GM12878 (cell line): Measurements from ENCODE around the gene PHKB.

Source experiments
- ASH2L ChIP-seq: fragments of 300-600, 200-600 bp; sonication (generic); IDR thresholded peaks from 2 replicates; pipeline ENCODE4 v1.6.1; 2017; ENCODE audit warnings: low read depth, mild to moderate bottlenecking, borderline replicate concordance
- ATF3 ChIP-seq: IDR thresholded peaks from 2 replicates; pipeline ENCODE4 v1.6.1; 2011; ENCODE audit warnings: low read depth, mild to moderate bottlenecking, low read length, moderate library complexity, borderline replicate concordance; ENCODE audit errors: extremely low read depth
- CTCF ChIP-seq, 3 experiments: IDR thresholded peaks in 2 of 3; conservative IDR thresholded peaks in 1 of 3; 2 replicates each; pipeline ENCODE4 v1.5.1; 2011; ENCODE audit warnings: low read depth in 3 of 3, low read length in 3 of 3, mild to moderate bottlenecking in 3 of 3, control low read depth in 2 of 3, moderate library complexity in 2 of 3, inconsistent platforms in 1 of 3, mixed read lengths in 1 of 3; ENCODE audit not compliant: control insufficient read depth in 2 of 3, insufficient read depth in 1 of 3; ENCODE audit errors: extremely low read depth in 1 of 3
- ETV6 ChIP-seq, 2 experiments: fragments of 450-650 bp in 1 of 2; IDR thresholded peaks in 1 of 2; conservative IDR thresholded peaks in 1 of 2; 2 replicates each; pipeline ENCODE4 v1.6.1; 2014; ENCODE audit warnings: antibody characterized with exemption in 1 of 2, borderline replicate concordance in 1 of 2, low read depth in 1 of 2, mild to moderate bottlenecking in 1 of 2, moderate library complexity in 1 of 2
- FOXK2 ChIP-seq: fragments of 450-650 bp; IDR thresholded peaks from 2 replicates; pipeline ENCODE4 v1.6.1; 2017; ENCODE audit warnings: mild to moderate bottlenecking, moderate library complexity
- POLR2A ChIP-seq: IDR thresholded peaks from 2 replicates; pipeline ENCODE4 v1.6.1; 2011; ENCODE audit warnings: low read depth, mild to moderate bottlenecking, low read length
- SMC3 ChIP-seq: IDR thresholded peaks from 2 replicates; pipeline ENCODE4 v1.6.1; 2011; ENCODE audit warnings: low read length, improper control_type of control experiment, borderline replicate concordance
- ZZZ3 ChIP-seq: IDR thresholded peaks from 2 replicates; pipeline ENCODE4 v1.6.1; 2011; ENCODE audit warnings: low read depth; ENCODE audit not compliant: control insufficient read depth, insufficient read length
- TF ChIP-seq, protein P1 (sequence below): IDR thresholded peaks from 2 replicates; pipeline ENCODE4 v1.6.1; 2012; ENCODE audit warnings: low read depth, low read length, improper control_type of control experiment

DNA sequence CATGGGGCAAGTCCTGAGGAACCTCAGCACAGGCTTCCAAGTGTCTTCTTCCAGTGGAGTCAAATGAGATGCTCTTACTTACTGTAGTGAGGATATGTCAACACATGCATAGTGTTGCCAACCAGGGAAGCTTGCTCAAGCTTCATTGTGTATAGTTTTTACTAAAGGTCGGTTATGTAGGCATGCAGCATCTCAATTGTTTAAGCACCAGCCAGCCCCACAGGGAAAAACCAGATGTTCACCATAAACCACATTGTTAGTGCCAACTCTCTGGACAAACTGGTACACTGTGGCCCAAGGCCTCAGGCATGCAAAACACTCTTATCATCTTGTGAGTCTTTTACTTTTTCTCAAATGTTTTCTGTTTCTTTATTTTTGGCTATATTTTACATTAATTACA, 152.1 kb downstream of the PHKB start:
- TF ChIP-seq CTCF (IDR thresholded peaks at IDR 0.05 in 2 of 3, conservative IDR thresholded peaks at IDR 0.05 in 1 of 3; ENCODE audit: control insufficient read depth in 2 of 3, extremely low read depth in 1 of 3, insufficient read depth in 1 of 3, low read depth in 3 of 3, low read length in 3 of 3) (no peak), FOXK2 (no peak), ATF3 (no peak), SMC3 (no peak), ETV6 (conservative IDR thresholded peaks at IDR 0.05 in 1 of 2, IDR thresholded peaks at IDR 0.05 in 1 of 2; ENCODE audit: borderline replicate concordance in 1 of 2, low read depth in 1 of 2) (no peak), POLR2A (no peak), ASH2L (no peak), ZZZ3 (no peak)
- TF ChIP-seq, protein P1, sequence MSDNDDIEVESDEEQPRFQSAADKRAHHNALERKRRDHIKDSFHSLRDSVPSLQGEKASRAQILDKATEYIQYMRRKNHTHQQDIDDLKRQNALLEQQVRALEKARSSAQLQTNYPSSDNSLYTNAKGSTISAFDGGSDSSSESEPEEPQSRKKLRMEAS, result no peak
